Aorta (tissue), 5 donors: ENCODE data around the gene RXFP4. TPM values are rescaled to one million over a fixed set of nuclear protein-coding genes. Genes with fewer than 3 reads are reported as not detected.

Source experiments
- ATAC-seq: fragments of 200-7000 bp; cut with Tn5 transposase; one replicate; pipeline ENCODE4 v1.9.1; 2022; ENCODE audit warnings: moderate library complexity; ENCODE audit not compliant: low FRiP score
- DNase-seq, 2 donors: peaks; one replicate each; pipeline ENCODE4 v3.0.0-alpha.2; 2020
- H3K27ac ChIP-seq, 2 donors: one replicate each; pipeline ENCODE4 v1.5.1; 2013; ENCODE audit warnings: low read length in 2 of 2, mild to moderate bottlenecking in 2 of 2, moderate library complexity in 2 of 2, control low read depth in 1 of 2, inconsistent platforms in 1 of 2, low read depth in 1 of 2
- H3K27me3 ChIP-seq, 2 donors: one replicate each; pipeline ENCODE4 v1.6.1; 2013; ENCODE audit warnings: control low read depth in 1 of 2, low read length in 1 of 2, mild to moderate bottlenecking in 1 of 2, moderate library complexity in 1 of 2; ENCODE audit not compliant: insufficient read depth in 2 of 2, control insufficient read depth in 1 of 2
- H3K36me3 ChIP-seq, 2 donors: one replicate each; pipeline ENCODE4 v1.6.1; 2013; ENCODE audit warnings: control low read depth in 1 of 2, low read length in 1 of 2, mild to moderate bottlenecking in 1 of 2; ENCODE audit not compliant: insufficient read depth in 2 of 2, control insufficient read depth in 1 of 2
- H3K4me1 ChIP-seq, 2 donors: one replicate each; pipeline ENCODE4 v1.6.1; 2013; ENCODE audit warnings: low read length in 2 of 2, control low read depth in 1 of 2, mild to moderate bottlenecking in 1 of 2, moderate library complexity in 1 of 2; ENCODE audit not compliant: insufficient read depth in 2 of 2, control insufficient read depth in 1 of 2
- H3K4me3 ChIP-seq, 2 donors: one replicate each; pipeline ENCODE4 v1.5.1; 2013; ENCODE audit warnings: low read length in 2 of 2, control low read depth in 1 of 2, mild to moderate bottlenecking in 1 of 2
- H3K9me3 ChIP-seq: one replicate; pipeline ENCODE4 v1.6.1; 2013; ENCODE audit warnings: mild to moderate bottlenecking, low read length; ENCODE audit not compliant: control insufficient read depth
- WGBS, 2 donors: extraction: QIAGEN DNeasy Blood & Tissue Kit; methylation state at CpG; one replicate each; pipeline ENCODE4 v1.1.7; 2013; 5-methylcytosine and 5-hydroxymethylcytosine counted together
- intact Hi-C, 2 donors: fragments of 100-400 bp; cut with DNase I; formaldehyde crosslinking; loops; one replicate each; pipeline versions ENCODE4 v1.14.2 to v1.15.0; 2022
- polyA plus RNA-seq, 2 donors: library from polyadenylated mRNA; stranded (reverse); fragments of 200-250 nt; gene quantifications; one replicate each; pipeline ENCODE4 v1.2.3, GENCODE V29; 2013
- total RNA-seq, 2 donors: library from RNA; stranded (reverse); fragmentation: NEBNext Ultra II Directional; extraction: Animal tissue kit (Norgen Biotek cat#: 25700); gene quantifications; one replicate each; pipeline ENCODE4 v1.2.1, GENCODE V29; 2021
- donor health status: healthy with polysubstance abuse.
- donor health status: Bipolar disorder and iron deficiency.
- donor health status: DM: no; HTN: no; CAD: no.
- donor health status: DM: no; HTN: no; CAD: no.
- donor health status: DM: yes; HTN: yes; CAD: no.

The RXFP4 gene
- total and polyA plus RNA-seq, 4 donors: not detected

DNA sequence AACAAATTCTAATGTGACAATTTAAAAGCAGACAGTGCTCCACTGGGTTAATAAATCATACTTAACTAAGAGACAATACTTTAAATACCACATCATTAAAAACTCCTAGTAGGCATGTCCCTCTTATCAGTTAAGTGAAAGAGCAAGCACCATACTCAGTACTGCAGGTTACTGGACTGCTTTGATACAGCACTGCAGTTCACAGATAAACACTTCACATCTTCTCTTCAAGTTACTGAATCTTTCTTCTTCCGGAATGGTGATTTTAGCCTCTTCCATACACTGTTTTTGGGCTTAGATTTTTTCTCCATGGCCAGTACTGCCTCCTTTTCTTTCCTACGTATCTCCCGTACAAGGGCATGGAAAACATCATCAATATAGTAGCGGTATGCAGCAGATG lies 41.3 kb upstream of the RXFP4 start:
- 72 to 78% methylated on average over 4 of the region's 4 CpGs for WGBS, 2 donors
- intact Hi-C loops: no loop called here
- no peak for ATAC-seq

DNA sequence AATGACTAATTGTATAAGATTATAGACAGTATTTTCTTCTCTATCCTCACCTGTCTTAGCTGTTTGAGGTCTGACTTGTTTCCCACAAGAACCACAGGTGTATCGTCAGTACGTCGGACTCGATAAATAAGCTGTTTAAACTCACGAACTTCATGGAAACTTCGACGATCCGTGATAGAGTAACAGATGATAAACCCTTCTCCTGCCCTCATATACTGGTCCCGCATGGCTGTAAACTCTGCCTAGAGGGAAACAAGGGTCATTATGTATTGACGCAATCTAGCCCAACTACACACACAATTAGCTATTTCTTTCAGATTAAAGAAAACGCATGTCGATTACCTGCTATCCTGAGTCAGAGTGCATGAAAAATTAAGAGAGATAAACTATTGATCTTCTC lies 37.2 kb upstream of the RXFP4 start:
- Histone ChIP-seq H3K36me3 (peaks cover 9 to 11% of the 10 kb centered on the region in 2 donors), H3K4me1 (no peaks in the 10 kb centered on the region), H3K4me3 (no peak overlapping the region), H3K27me3 (no peaks in the 10 kb centered on the region), H3K9me3 (no peaks in the 10 kb centered on the region), H3K27ac (no peak overlapping the region)
- DNase-seq: no peak
- WGBS, 2 donors: 92 to 93% methylated on average over 12 of the region's 12 CpGs
- intact Hi-C loops: no loop called here
- no peak for ATAC-seq

More for the DNA sequence above, 41.3 kb upstream of the RXFP4 start:
- Histone ChIP-seq H3K36me3 (peaks cover 8 to 11% of the 10 kb centered on the region in 2 donors), H3K27ac (no peak overlapping the region), H3K4me1 (no peaks in the 10 kb centered on the region), H3K4me3 (no peak overlapping the region), H3K9me3 (no peaks in the 10 kb centered on the region), H3K27me3 (no peaks in the 10 kb centered on the region)
- no peak for DNase-seq

DNA sequence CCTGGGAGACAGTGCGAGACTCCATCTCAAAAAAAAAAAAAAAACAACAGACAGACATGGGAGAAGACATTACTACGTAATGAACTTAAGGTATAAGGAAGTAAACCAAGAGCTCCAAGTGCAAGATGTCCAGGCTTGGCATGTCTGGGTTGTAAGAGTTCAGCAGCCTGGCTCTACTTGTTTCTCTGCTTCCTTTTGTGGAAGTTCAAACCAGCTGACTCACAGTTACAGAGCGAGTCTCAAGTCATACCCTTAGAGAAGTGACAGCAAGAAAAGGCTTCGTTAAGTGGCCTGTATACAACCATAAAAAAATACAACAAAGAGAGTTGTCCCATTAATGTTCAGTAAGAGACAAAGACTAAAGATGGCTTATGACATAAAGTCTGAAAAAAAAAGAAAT lies 31.5 kb upstream of the RXFP4 start:
- peak overlapping the region; percentile 63 to 69 for H3K4me3 ChIP-seq
- H3K4me1 ChIP-seq: no peaks in the 10 kb centered on the region
- H3K27me3 ChIP-seq: no peaks in the 10 kb centered on the region
- no peaks in the 10 kb centered on the region for H3K9me3 ChIP-seq
- intact Hi-C loops: loop anchor here in 1 of 2 donors (5.0 kb wide), 1 partner anchor 48 kb away; no protein-coding TSS in a partner anchor
- 29 to 32% methylated on average over 4 of the region's 4 CpGs for WGBS, 2 donors
- peak in 1 of 2 donors; percentile 54 for DNase-seq
- peak overlapping the region in 1 of 2 donors; percentile 39 for H3K27ac ChIP-seq
- peak; percentile 59 for ATAC-seq
- H3K36me3 ChIP-seq: peaks cover 5 to 10% of the 10 kb centered on the region in 2 donors

DNA sequence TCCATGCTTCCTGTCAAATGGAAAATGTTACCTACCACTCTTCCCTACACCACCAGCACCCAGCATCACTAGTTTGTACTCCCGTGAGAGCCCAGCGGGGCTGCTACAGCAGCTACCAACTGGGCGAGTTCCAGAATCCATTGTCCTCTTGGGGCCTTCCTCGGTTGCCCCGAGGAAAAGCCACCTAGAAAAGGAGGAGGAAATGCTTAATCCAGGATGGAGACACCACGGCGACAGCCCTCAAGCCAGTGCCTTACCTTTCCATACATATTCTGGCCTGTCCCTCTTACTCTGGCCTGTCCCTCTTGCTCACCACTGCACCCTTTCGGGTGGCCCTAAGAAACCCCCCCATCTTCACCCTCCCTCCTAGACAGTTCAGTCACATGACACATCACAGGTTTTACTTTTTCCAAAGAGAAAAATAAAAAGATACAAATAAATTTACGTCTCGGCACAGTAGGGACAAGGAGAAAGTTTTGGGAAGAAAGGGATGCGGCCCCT lies 30.8 kb upstream of the RXFP4 start:
- peak; percentile 80 for ATAC-seq
- DNase-seq: no peak
- 0% methylated on average over 11 of the region's 11 CpGs for WGBS, 2 donors

DNA sequence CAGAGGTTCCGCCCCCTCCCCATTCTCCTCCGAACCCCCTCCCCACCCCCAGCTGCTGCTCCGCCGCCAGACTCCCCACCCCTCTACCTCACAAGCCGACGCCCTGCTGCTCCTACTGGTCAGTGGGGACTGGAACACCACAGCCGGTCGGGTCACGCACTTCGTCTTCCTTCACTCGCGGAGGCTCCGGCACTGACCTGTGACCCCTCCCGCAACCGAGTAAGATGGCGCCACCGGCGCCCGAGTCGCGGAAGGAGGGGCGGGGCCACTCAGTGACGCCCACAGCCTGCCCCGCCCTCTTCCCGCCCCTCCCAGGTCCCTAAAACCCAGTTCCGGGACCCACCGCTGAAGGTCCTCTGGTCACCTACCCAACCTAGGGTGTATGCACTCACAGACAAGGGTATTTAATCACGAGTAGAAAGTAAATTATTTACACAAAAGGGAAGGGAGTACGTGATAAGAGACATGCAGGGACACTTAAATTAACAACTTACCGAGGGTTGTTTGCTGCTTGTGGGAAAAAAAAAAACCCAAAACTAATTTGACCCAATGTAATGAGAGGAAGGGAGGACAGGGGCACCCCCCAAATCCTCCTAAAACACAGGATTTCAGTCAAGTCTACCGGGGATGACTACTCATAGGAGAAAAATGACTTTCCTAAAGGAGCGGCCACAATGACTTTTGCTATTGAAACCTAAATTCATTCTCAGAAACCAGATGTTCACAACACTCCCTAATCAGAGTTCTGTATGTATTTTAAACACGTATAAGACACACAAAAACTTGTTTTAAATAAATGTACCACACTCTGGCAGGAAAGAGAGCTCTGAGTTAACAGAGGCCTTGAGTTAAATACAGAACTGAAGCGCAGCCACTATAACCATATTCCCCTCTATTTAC lies 30.0 kb upstream of the RXFP4 start, which contains the start of gene RIT1:
Gene RIT1 (minus strand): TSS at position 194 of the 900 bp plus-strand sequence. CDS start 588 bp downstream, outside the sequence.
- DNase-seq (peak; percentile 93 to 96), ATAC-seq (peak; percentile 97)
- WGBS, 2 donors: 6% methylated on average over 27 to 34 of the region's 34 CpGs
- Histone ChIP-seq H3K27ac (peak within 1 kb of the TSS; percentile 17 to 81), H3K9me3 (no peaks in the 10 kb centered on the region), H3K36me3 (peaks cover 3 to 10% of the 10 kb centered on the region in 2 donors), H3K27me3 (no peaks in the 10 kb centered on the region), H3K4me3 (peak within 1 kb of the TSS; percentile 63 to 69), H3K4me1 (no peaks in the 10 kb centered on the region)
- intact Hi-C loops: loop anchor here in 1 of 2 donors (5.0 kb wide), 1 partner anchor 49 kb away; no protein-coding TSS in a partner anchor

More for the DNA sequence above, 30.8 kb upstream of the RXFP4 start:
- Histone ChIP-seq H3K4me3 (peak overlapping the region; percentile 63 to 69), H3K36me3 (peaks cover 3 to 10% of the 10 kb centered on the region in 2 donors), H3K27ac (peak overlapping the region; percentile 17 to 69), H3K27me3 (no peaks in the 10 kb centered on the region), H3K4me1 (no peaks in the 10 kb centered on the region), H3K9me3 (no peaks in the 10 kb centered on the region)
- intact Hi-C loops: loop anchor here in 1 of 2 donors (5.0 kb wide), 1 partner anchor 48 kb away; no protein-coding TSS in a partner anchor

DNA sequence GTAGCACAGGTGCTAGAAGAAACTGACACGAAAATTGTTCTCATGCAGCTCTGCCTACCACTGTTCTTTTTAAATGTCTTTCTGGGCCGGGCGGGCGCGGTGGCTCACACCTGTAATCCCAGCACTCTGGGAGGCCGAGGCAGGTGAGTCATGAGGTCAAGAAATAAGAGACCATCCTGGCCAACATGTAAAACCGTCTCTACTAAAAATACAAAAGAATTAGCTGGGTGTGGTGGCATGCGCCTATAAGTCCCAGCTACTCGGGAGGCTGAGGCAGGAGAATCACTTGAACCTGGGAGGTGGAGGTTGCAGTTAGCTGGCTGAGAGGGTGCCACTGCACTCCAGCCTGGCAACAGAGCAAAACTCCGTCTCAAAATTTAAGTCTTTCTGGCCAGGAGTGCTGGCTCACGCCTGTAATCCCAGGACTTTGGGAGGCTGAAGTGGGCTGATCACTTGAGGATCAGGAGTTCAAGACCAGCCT lies 29.3 kb upstream of the RXFP4 start:
- Histone ChIP-seq H3K27ac (peak overlapping the region in 1 of 2 donors; percentile 7), H3K4me1 (no peaks in the 10 kb centered on the region), H3K4me3 (no peak overlapping the region), H3K9me3 (no peaks in the 10 kb centered on the region), H3K36me3 (peaks cover 3 to 10% of the 10 kb centered on the region in 2 donors), H3K27me3 (no peaks in the 10 kb centered on the region)
- ATAC-seq: no peak
- intact Hi-C loops: loop anchor here in 1 of 2 donors (5.0 kb wide), 1 partner anchor 50 kb away; no protein-coding TSS in a partner anchor
- DNase-seq: no peak
- WGBS, 2 donors: 70 to 77% methylated on average over 11 of the region's 11 CpGs

DNA sequence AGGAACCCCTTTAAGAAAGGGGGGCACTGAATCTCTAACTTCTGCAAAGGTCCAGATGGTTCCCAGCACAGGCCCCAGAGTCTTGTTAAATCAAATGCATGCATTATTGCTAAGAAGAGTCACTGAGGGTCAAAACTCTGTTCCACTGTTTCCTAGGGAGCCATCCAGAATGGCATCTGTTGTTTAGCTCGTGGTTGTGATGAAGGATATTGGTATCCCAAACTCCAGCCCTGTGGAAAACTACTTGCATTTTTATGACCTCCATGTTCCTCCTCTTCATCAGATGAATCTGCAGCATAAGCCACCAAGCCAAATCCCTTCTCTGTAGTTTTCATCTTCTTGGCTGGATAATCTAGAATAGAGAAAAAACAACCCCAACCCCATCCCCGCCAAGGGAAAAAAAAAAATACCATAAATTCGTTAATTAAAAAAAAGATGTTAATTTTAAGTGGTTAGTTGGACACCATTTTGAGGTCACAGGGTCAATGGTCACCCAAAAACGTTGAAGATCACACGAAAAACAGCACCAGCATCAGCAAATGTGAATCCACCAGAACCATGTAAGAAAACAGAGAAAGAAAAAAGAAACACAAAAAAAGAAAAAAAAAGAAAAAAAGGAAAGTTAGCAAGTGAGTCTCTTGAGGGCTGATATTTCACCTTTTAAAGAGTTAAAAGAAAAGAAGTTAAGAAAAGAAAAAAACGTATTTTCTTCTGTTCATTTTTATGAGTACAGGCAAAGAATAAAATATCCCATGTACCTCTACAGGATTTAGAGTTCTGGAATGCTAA lies 27.3 kb upstream of the RXFP4 start:
- Histone ChIP-seq H3K27me3 (no peaks in the 10 kb centered on the region), H3K36me3 (peaks cover 4 to 12% of the 10 kb centered on the region in 2 donors), H3K4me3 (no peak overlapping the region), H3K27ac (no peak overlapping the region), H3K4me1 (no peaks in the 10 kb centered on the region), H3K9me3 (no peaks in the 10 kb centered on the region)
- WGBS, 2 donors: 66 to 68% methylated on average over 6 of the region's 6 CpGs
- intact Hi-C loops: loop anchor here in 1 of 2 donors (5.0 kb wide), 1 partner anchor 52 kb away; no protein-coding TSS in a partner anchor
- ATAC-seq (no peak), DNase-seq (no peak)

DNA sequence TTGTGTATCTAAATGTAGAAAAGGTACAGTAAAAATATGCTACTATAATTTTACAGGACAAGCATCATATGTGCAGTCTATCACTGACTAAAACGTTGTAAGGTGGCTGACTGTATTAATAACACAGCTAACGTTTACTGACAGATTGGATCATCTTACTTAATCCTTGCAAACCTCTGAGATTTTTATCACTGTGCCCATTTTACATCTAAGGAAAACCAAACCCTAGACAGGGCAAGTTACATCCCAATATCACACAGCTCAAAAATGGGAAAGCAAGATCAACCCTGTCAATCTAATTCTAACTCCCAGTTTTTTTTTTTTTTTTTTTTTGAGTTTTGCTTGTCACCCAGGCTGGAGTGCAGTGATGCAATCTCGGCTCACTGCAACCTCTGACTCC lies 22.8 kb upstream of the RXFP4 start:
- H3K27ac ChIP-seq: no peak overlapping the region
- H3K4me3 ChIP-seq: no peak overlapping the region
- intact Hi-C loops: no loop called here
- no peak for ATAC-seq
- DNase-seq: no peak
- H3K9me3 ChIP-seq: no peaks in the 10 kb centered on the region
- WGBS, 2 donors: 59 to 60% methylated on average over 3 of the region's 3 CpGs
- H3K27me3 ChIP-seq: no peaks in the 10 kb centered on the region
- H3K36me3 ChIP-seq: peaks cover 11 to 21% of the 10 kb centered on the region in 2 donors
- no peaks in the 10 kb centered on the region for H3K4me1 ChIP-seq
